ACHN (cell line): ENCODE data around the gene HIF1A.

Experiments
- DNase-seq: peaks from one replicate; pipeline ENCODE4 v3.0.0-alpha.2; 2015
- in situ Hi-C: cut with HindIII; loops from 2 replicates; pipeline ENCODE4 v1.10.0; 2017; ENCODE audit warnings: low sequenced_read_pairs, low pct_ligation_motif_present, low pct_unique_long_range_greater_than_20kb

Gene HIF1A

GRCh38 chr14:61756135-61756534, 60.8 kb downstream of the HIF1A start:
- DNase-seq: no peak
- in situ Hi-C loops: no loop called here

DNA sequence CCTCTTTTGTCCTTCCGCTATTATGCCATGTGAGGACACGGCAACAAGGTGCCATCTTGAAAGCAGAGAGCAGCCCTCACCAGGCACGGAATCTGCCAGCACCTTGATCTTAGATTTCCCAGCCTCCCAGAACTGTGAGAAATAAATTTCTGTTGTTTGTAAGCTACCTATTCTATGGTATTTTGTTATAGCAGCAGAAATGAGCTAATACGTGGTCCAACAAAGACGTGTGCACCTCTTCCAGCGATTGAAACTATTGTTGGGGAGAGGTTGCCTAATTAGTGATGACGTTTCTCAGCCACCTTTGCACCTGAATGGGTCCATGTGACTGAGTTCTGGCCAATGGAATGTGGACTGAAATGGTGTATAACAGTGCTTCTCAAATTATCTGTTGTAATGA, 64.6 kb downstream of the HIF1A start:
- no peak for DNase-seq
- in situ Hi-C loops: no loop called here

GRCh38 chr14:61761557-61761956, 66.2 kb downstream of the HIF1A start:
- DNase-seq: no peak
- in situ Hi-C loops: no loop called here

DNA sequence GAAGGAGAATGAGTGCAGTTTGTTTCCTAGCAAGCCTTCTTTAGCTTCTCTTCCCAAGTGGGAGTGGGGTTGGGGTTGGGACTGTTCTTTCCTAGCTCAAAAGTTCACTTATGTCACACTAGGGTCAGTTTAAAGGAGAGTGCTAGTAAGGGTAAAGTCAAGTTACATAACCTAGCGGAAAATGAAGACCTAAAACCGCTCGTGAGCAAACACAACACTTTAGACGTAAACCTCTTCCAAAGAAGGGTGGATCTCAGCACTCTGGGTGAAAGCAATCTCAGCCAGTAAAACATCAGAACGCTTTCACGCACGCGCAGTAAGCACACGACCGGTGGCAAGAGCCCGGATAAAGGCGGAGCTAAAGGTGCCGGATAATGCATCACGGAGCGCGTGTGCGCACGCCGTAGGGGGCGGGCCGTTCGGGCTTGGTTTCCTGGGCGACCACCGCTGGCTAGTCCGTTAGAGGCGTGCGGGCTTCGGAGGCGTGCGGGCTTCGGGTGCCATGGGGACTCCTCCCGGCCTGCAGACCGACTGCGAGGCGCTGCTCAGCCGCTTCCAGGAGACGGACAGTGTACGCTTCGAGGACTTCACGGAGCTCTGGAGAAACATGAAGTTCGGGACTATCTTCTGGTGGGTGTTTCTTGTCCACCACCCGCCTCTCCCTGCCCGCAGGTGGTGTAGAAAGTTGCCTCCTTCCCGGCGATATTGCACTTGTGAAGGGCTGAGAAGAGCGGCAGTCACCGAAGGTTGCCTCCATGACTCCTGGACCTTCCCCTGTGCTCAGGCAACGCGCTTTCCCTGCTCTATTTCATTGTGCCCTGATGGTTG, 66.9 kb downstream of the HIF1A start, which contains the start of gene SNAPC1:
SNAPC1 (plus strand) TSS at position 462 of the 828 bp plus-strand sequence; CDS start at position 503, 41 bp downstream.
- peak; percentile 96 for DNase-seq
- in situ Hi-C loops: no loop called here

GRCh38 chr14:61764342-61765122, 69.2 kb downstream of the HIF1A start:
- no peak for DNase-seq
- in situ Hi-C loops: no loop called here

- in situ Hi-C loops: no loop called here
- no peak for DNase-seq
Measured at GRCh38 chr14:61765225-61765943, 70.1 kb downstream of the HIF1A start.

DNA sequence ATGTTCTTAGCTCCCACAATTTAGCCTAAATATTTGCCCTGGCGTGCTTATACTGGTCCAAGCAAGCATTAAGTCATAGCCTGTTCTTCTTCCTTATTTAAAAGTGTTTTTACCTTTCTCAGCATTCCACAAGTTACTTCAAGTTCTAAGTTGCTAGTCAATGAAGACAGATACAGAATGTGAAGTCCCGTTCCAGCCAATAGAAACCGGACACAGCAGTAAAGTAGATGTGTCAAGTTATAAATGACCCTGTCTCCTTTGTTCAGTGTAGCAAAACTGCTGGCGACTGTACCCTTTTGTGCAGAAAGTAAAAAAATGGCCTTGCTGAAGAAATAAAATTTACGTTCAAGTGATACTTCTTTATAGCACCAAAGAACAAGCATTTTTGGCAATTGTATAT, 70.8 kb downstream of the HIF1A start:
- DNase-seq: no peak
- in situ Hi-C loops: no loop called here

GRCh38 chr14:61768240-61768639, 72.9 kb downstream of the HIF1A start:
- DNase-seq: no peak
- in situ Hi-C loops: no loop called here

DNA sequence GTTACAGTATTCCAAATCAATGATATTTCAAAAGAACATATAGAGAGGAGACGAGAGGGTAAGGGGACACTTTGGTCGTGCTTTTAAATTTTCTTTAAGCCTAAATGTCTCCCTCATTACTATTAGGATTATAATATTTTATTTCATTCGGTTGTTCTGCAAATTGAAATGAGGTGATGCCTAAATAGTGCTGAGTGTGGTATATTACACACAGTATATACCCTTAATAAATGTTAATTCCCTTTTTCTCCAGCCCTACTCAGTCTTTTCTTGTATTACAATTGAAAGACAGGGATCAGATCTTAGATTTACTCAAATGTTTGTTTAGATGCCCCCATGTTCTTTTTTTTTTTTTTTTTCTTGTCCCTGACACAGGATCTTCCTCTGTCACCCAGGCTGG, 74.6 kb downstream of the HIF1A start:
- in situ Hi-C loops: no loop called here
- no peak for DNase-seq

GRCh38 chr14:61774861-61775260, 79.5 kb downstream of the HIF1A start:
- in situ Hi-C loops: no loop called here
- DNase-seq: no peak

GRCh38 chr14:61780125-61780524, 84.8 kb downstream of the HIF1A start:
- in situ Hi-C loops: no loop called here
- no peak for DNase-seq

GRCh38 chr14:61797309-61797708, 102.0 kb downstream of the HIF1A start:
- no peak for DNase-seq
- in situ Hi-C loops: no loop called here
